ENCODE measurements around the gene SLC22A14. TPM values are rescaled to one million over a fixed set of nuclear protein-coding genes. Genes with fewer than 3 reads are reported as not detected.

The SLC22A14 gene, protein sequence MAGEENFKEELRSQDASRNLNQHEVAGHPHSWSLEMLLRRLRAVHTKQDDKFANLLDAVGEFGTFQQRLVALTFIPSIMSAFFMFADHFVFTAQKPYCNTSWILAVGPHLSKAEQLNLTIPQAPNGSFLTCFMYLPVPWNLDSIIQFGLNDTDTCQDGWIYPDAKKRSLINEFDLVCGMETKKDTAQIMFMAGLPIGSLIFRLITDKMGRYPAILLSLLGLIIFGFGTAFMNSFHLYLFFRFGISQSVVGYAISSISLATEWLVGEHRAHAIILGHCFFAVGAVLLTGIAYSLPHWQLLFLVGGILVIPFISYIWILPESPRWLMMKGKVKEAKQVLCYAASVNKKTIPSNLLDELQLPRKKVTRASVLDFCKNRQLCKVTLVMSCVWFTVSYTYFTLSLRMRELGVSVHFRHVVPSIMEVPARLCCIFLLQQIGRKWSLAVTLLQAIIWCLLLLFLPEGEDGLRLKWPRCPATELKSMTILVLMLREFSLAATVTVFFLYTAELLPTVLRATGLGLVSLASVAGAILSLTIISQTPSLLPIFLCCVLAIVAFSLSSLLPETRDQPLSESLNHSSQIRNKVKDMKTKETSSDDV
- total RNA-seq (2022; extraction: Qiagen RNA extraction), result 0.03 to 0.05 TPM (median 0.05 TPM) in 3 of 5 replicates, not detected in the others

DNA sequence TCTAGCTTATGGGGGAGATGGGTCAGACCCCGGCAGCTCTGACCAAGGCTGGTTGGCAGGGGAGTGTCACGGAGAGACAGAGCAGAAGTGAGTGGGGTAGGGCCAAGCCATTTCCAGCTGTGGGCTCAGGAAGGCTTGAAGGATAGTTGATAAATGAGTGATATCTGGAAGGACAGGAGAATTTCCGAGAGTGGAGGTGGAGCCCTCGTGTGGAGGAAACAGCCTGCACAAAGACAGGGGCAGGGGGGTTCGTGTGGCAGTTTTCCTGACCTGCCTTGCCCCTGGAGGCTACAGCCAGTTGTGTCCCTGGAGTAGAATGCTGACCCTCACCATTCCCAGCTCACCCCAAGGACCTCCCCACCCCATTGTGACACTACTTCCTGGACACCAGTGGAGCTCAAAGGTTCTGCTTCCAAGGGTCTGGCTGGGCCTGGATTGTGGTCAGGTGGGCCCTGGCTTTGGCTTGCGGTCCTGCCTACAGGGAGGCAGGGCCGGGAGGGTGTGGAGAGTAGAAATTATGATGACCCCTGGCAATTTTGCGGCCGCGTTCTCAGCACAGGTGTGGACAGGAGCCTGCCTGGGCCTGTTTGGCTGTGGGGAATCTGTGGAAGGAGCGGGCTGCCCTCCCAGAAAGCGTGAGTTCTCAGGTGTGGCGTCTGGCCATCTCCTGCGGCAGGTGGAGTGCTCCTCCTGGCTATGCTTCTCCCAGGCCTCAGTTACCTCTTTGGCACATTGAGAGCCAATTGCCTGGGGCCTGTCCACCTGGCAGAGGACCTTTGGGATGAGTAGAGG, at the start of gene SLC22A14:
Gene SLC22A14, plus strand, starts transcription at position 400 of the 792 bp plus-strand sequence. CDS start 23,733 bp downstream, outside the sequence.

DNA sequence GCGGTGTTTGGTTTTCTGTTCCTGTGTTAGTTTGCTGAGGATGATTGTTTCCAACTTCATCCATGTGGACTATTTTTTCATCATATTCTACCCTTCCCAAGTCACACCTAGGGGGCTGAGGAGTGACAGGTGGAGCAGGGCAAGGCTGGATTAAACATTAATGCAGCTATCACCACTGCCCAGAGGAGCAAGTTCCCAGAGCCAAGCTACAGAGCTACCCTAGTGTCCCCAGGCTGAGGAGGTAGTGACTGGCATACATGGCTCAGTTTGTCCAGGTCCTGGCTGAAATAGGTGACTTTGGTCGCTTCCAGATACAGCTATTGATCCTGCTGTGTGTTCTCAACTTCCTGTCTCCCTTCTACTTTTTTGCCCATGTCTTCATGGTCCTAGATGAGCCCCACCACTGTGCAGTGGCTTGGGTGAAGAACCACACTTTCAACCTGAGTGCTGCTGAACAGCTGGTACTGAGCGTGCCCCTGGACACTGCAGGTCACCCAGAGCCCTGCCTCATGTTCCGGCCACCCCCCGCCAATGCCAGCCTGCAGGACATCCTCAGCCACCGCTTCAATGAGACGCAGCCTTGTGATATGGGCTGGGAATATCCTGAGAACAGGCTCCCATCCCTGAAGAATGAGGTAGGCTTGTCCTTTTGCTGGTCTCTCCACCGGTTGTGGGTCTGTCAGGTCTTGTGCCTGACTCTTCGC, 16.3 kb upstream of the SLC22A14 start, which contains the start of gene SLC22A13:
Gene SLC22A13, plus strand, starts transcription at position 209 of the 704 bp plus-strand sequence. Its CDS starts 49 bp downstream, at position 258.

DNA sequence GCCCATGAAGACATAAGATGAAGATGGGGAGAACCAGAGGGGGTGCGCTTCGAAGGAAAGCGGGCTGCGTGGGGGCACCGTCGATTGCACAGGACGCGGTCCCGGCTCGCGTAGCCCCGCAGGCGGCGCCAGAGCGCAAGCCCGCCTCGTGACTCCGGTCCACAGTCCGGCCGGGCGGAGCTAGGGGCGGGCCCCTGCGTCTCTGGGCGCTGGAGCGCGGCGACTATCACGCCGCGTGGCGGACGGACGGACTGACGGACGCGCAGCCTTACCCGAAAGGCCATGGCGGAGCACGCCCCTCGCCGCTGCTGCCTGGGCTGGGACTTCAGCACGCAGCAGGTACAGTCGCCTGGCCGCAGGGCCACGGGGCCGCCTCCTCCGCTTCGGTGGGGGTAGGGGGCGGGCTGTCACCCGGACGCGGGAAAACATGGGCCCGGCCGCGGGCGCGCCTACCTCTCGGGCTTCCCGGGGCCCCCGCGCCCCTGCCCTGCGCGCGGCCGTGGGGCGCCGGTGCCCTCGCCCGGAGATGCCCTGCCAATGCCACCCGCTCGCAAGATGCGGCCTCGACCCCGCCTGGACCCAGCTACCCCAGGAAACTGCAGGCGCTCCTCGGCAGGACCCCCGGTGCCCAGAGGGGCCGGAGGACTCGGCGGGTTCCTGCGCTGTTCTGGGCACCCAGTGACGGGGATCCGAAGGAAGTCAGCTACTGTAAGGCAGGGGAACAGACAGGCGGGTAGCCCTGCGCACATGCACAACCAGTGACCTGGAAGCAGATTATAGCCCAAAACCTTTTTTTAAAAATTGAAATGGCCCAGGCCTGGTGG, 64.7 kb downstream of the SLC22A14 start, which contains the start of gene XYLB:
Gene XYLB, plus strand, starts transcription at position 199 of the 824 bp plus-strand sequence. Its CDS starts 84 bp downstream, at position 283.

Other genes starting within 250 kb of the SLC22A14 start
- 0.02 to 0.09 TPM (median 0.06 TPM) in 4 of 5 replicates, not detected in the other for gene DLEC1, start 243.1 kb upstream of the SLC22A14 start, total RNA-seq (2022; extraction: Qiagen RNA extraction)
- 40.2 to 49.9 TPM (median 47.3 TPM) in 5 replicates for gene ACAA1, start 145.2 kb upstream of the SLC22A14 start, total RNA-seq (2022; extraction: Qiagen RNA extraction)
- gene MYD88, start 143.6 kb upstream of the SLC22A14 start, total RNA-seq (2022; extraction: Qiagen RNA extraction), result 21.7 to 24.3 TPM (median 23.2 TPM) in 5 replicates
- gene OXSR1, start 116.8 kb upstream of the SLC22A14 start, total RNA-seq (2022; extraction: Qiagen RNA extraction), result 27.8 to 41.2 TPM (median 35.3 TPM) in 5 replicates
- gene SLC22A13, start 16.5 kb upstream of the SLC22A14 start, total RNA-seq (2022; extraction: Qiagen RNA extraction), result 0.06 to 0.14 TPM (median 0.09 TPM) in 4 of 5 replicates, not detected in the other
- gene XYLB, start 64.5 kb downstream of the SLC22A14 start, total RNA-seq (2022; extraction: Qiagen RNA extraction), result 3.1 to 4.3 TPM (median 3.4 TPM) in 5 replicates
- gene ACVR2B, start 171.6 kb downstream of the SLC22A14 start, total RNA-seq (2022; extraction: Qiagen RNA extraction), result 1.7 to 2.6 TPM (median 2.5 TPM) in 5 replicates
- gene EXOG, start 214.0 kb downstream of the SLC22A14 start, total RNA-seq (2022; extraction: Qiagen RNA extraction), result 7.6 to 22.8 TPM (median 12.8 TPM) in 5 replicates

All from A549 treated with AZD2906 at 1 μM for 4 hours (cell line).